Esophagus squamous epithelium (tissue), 5 donors: Measurements from ENCODE around the gene CLSTN2. TPM values are rescaled to one million over a fixed set of nuclear protein-coding genes. Genes with fewer than 3 reads are reported as not detected.

Source experiments
- DNase-seq: peaks from one replicate; lab custom pipeline; 2025; lab: John Stamatoyannopoulos, UW
- H3K27ac ChIP-seq, 4 donors: fragments of 200-600 bp; sonication (generic); one replicate each; pipeline ENCODE4 v1.5.1; 2016 to 2019; ENCODE audit warnings: mild to moderate bottlenecking in 1 of 4
- H3K27me3 ChIP-seq, 4 donors: fragments of 200-600 bp; sonication (generic); 1 replicate in 3 of 4; 2 replicates in 1 of 4; pipeline versions ENCODE4 v1.5.1 to v1.6.0; 2017 to 2021; ENCODE audit warnings: antibody characterized with exemption in 1 of 4
- H3K36me3 ChIP-seq, 3 donors: fragments of 200-600 bp; sonication (generic); one replicate each; pipeline ENCODE4 v1.5.1; 2016 to 2019
- H3K4me1 ChIP-seq, 3 donors: fragments of 200-600 bp; sonication (generic); one replicate each; pipeline ENCODE4 v1.5.1; 2017 to 2019
- H3K4me3 ChIP-seq, 4 donors: fragments of 200-600 bp; sonication (generic); 1 replicate in 3 of 4; 2 replicates in 1 of 4; pipeline ENCODE4 v1.5.1; 2016 to 2019; ENCODE audit warnings: mild to moderate bottlenecking in 2 of 4, moderate library complexity in 1 of 4
- H3K9me3 ChIP-seq, 3 donors: fragments of 200-600 bp; sonication (generic); one replicate each; pipeline ENCODE4 v1.5.1; 2016 to 2019
- CTCF ChIP-seq, 6 experiments: fragments of 450-650 bp in 4 of 6; fragments of 200-600 bp in 2 of 6; sonication (generic) in 2 of 6; IDR thresholded peaks; one replicate each; pipeline ENCODE4 v1.5.1; 2016 to 2019; ENCODE audit warnings: antibody characterized with exemption in 6 of 6, mild to moderate bottlenecking in 4 of 6, moderate library complexity in 4 of 6
- POLR2A ChIP-seq, 4 donors: fragments of 450-650 bp; IDR thresholded peaks; one replicate each; pipeline ENCODE4 v1.6.1; 2017; ENCODE audit warnings: antibody characterized with exemption in 4 of 4, mild to moderate bottlenecking in 4 of 4, moderate library complexity in 3 of 4
- WGBS, 2 donors: methylation state at CpG; one replicate each; pipeline ENCODE4 v1.1.5; 2018; 5-methylcytosine and 5-hydroxymethylcytosine counted together
- intact Hi-C: fragments of 100-400 bp; cut with DNase I; formaldehyde crosslinking; loops from one replicate; pipeline ENCODE4 v1.15.0; 2022
- total RNA-seq, 4 donors: library from RNA; depleted of rRNA; stranded (reverse); fragments of >200 nt; gene quantifications; one replicate each; pipeline ENCODE4 v1.1.0, GENCODE V29; 2016
- donor health status: DM: yes; HTN: yes; CAD: no.

Gene CLSTN2
- total RNA-seq, 4 donors from 2014 or later = 0.53 to 5.0 (median 3.1) TPM

DNA sequence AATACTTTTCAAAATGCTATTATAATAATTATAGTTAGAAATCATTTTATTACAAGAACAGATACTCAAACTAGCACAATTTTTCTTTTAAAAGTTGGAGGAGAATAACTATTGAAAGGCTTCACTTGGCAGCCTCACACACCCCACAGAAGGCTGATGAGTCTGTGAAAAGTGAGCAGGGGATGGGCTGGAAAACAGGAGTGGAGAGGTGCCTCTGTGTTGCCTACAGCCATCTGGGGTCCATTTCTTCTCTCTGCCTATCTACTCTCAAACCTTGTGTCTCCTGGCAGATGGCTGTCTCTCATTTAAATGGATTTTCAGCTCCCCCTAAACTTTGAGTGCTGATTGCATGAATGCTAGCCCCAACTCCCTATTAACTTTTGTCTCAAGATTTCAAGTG is 230.8 kb downstream of the CLSTN2 start:
- no peaks in the 10 kb centered on the region for H3K9me3 ChIP-seq
- no peaks in the 10 kb centered on the region for H3K27me3 ChIP-seq
- intact Hi-C loops = no loop called here
- H3K27ac ChIP-seq = no peak overlapping the region
- no peak overlapping the region for H3K4me3 ChIP-seq
- H3K4me1 ChIP-seq = no peaks in the 10 kb centered on the region
- no peak for DNase-seq
- TF ChIP-seq POLR2A (IDR thresholded peaks at IDR 0.05) (no peak), CTCF (IDR thresholded peaks at IDR 0.05) (no peak)
- H3K36me3 ChIP-seq = no peaks in the 10 kb centered on the region

DNA sequence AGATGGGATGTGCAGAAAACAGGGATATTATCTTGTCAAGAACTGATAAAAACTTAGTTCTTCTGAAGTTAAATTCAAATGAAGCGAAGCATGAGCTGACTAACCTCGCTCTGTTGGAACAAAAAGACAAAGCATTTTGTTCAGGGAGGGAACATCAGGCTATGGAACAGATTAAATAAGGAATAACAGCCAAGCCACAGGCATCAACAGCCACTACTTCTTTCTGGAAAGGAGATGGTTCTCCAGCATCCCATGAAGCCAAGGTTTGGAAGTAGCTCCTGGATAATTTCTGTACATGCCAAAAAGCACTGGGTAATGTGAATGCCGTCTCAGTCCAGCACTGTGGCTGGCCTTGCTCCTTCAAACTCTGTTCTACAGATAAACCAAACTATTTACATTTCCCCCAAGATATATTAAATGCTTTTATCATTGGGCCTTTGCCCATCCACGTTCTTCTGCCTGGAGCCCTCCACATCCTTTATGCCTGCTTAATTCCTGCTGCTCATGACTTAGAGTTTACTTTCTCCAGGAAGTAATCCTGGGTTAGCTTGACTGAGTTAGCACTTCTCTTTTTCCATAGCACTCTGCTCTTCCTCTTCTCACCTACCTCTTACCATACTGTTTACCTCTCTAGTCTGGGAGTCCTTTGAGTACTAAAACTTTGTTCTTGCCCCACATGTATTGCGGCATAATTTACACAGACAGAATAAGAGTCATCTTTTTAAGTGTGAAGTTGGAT is 232.0 kb downstream of the CLSTN2 start:
- Histone ChIP-seq H3K9me3 (no peaks in the 10 kb centered on the region), H3K27ac (no peak overlapping the region), H3K36me3 (no peaks in the 10 kb centered on the region), H3K27me3 (no peaks in the 10 kb centered on the region), H3K4me1 (no peaks in the 10 kb centered on the region), H3K4me3 (no peak overlapping the region)
- DNase-seq = no peak
- WGBS, 2 donors = 66 to 67% methylated on average over 4 of the region's 5 CpGs
- intact Hi-C loops = no loop called here
- TF ChIP-seq CTCF (IDR thresholded peaks at IDR 0.05) (no peak), POLR2A (IDR thresholded peaks at IDR 0.05) (no peak)

GRCh38 chr3:140167600-140168281 is 232.8 kb downstream of the CLSTN2 start:
- Histone ChIP-seq H3K27ac (no peak overlapping the region), H3K9me3 (no peaks in the 10 kb centered on the region), H3K27me3 (no peaks in the 10 kb centered on the region), H3K4me3 (no peak overlapping the region), H3K36me3 (no peaks in the 10 kb centered on the region), H3K4me1 (no peaks in the 10 kb centered on the region)
- no peak for DNase-seq
- 76 to 81% methylated on average over 5 of the region's 5 CpGs for WGBS, 2 donors
- no peak for TF ChIP-seq POLR2A (IDR thresholded peaks at IDR 0.05)
- no peak for TF ChIP-seq CTCF (IDR thresholded peaks at IDR 0.05)
- intact Hi-C loops = no loop called here

- H3K27ac ChIP-seq = no peak overlapping the region
- no peaks in the 10 kb centered on the region for H3K27me3 ChIP-seq
- no peaks in the 10 kb centered on the region for H3K36me3 ChIP-seq
- 60 to 80% methylated on average over 1 of the region's 1 CpG for WGBS, 2 donors
- no peak for TF ChIP-seq POLR2A (IDR thresholded peaks at IDR 0.05)
- no peaks in the 10 kb centered on the region for H3K4me1 ChIP-seq
- DNase-seq = no peak
- H3K4me3 ChIP-seq = no peak overlapping the region
- no peaks in the 10 kb centered on the region for H3K9me3 ChIP-seq
- intact Hi-C loops = no loop called here
Observed at GRCh38 chr3:140170612-140171011, 235.6 kb downstream of the CLSTN2 start.

- WGBS, 2 donors = 30 to 47% methylated on average over 2 to 3 of the region's 4 CpGs
- Histone ChIP-seq H3K4me3 (no peak overlapping the region), H3K9me3 (no peaks in the 10 kb centered on the region), H3K27me3 (no peaks in the 10 kb centered on the region), H3K36me3 (no peaks in the 10 kb centered on the region), H3K4me1 (peaks cover 0 to 17% (median 5%) of the 10 kb centered on the region in 3 donors), H3K27ac (no peak overlapping the region)
- intact Hi-C loops = no loop called here
- no peak for TF ChIP-seq CTCF (IDR thresholded peaks at IDR 0.05)
- no peak for TF ChIP-seq POLR2A (IDR thresholded peaks at IDR 0.05)
- DNase-seq = no peak
Observed at GRCh38 chr3:140176526-140176925, 241.5 kb downstream of the CLSTN2 start.
